SW480 (cell line): ENCODE measurements around the gene FOXQ1.
"Not testable (repeated sequence)": the region's sequence is repeated elsewhere in the genome, so short reads cannot be mapped to it uniquely, and the experiment has no call there.

ENCODE experiments used
- DNase-seq: peaks from one replicate; pipeline ENCODE4 v3.0.0-alpha.2; 2016; ENCODE audit warnings: low spot score

FOXQ1 gene

DNA sequence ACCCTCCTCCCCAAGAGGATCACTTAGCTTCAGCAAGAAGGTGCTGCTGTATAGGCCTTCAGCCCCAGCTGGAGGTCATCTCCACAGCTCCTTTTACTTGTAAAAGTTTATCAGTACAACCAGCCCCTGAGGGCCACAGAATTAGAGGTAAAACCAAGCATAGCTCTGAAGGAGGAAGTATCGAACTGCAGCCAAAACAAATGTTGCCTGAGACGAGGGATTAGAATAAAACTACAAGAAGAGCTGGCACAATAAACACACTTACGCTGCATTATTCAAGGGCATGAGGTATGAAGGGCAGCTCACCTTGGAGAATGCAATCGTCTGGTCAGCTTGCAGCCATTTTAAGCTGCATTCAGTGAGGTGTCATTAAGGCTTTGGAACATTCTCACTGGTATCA, 21.1 kb upstream of the FOXQ1 start:
- no peak for DNase-seq

DNA sequence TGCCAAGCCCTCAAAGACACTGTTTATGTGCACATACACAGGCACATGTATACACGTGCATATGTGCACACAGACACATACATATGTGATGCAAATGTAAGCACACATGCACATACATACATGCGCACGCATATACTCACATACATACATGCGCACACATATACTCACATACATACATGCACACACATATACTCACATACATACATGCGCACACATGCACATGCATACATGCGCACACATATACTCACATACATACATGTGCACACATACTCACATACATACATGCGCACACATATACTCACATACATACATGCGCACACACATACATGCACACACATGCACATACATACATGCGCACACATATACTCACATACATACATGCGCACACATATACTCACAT, 20.5 kb upstream of the FOXQ1 start:
- no peak for DNase-seq

DNA sequence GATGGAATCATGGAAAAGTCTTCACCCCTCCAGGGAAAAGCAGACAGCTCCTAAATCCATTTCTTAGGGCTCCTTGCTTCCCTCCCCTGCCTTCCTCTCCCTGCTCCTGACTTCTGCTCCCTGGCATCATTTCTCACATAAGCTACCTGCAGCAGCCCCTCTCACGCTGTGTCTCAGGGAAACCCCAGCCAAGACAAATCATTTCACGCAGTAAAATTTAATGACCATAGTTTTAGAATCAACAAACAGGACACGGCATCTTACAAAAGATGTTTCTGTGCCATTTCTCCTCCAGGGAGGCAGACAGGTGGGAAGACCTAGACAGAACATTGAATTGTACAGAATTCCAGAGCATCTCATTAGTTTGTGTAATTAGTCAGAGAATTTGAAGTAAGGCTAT, 16.5 kb upstream of the FOXQ1 start:
- no peak for DNase-seq

DNA sequence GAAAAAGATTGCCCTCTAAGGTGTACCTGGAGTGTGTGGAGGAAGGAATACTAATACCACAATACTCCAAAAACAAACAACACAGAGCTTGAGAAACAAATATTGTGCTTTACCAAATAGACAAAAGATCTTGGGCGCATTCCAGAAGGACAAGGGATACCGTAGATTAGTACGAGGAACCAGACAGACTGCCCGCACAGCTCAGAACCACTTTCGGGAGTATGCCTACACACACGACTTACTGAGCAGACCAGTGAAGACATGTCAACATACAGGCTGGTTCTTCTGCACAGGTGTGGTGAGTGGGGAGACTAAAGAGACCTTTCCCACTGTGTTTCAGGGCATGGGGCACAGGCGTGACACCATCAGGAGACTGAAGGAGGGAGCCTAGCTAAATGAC, 15.8 kb upstream of the FOXQ1 start:
- DNase-seq: no peak

DNA sequence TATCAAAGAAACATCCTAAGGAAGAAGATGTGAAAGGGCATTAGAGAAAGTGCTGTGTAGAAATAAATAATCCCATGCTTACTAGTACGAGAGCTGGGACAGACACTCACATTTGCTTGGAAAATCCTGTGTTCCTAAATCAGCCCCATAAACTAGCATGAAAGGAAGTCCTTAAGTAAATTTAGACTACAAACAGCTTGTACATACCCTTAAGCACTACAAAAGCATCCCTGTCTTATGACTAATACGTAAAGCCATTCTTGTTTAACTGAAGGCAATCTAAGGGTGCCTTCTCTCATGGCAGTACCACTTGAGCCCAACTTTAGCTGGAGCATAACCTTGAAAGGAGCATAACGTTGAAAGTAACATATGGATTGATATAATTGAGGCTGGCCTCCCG, 15.4 kb upstream of the FOXQ1 start:
- no peak for DNase-seq

DNA sequence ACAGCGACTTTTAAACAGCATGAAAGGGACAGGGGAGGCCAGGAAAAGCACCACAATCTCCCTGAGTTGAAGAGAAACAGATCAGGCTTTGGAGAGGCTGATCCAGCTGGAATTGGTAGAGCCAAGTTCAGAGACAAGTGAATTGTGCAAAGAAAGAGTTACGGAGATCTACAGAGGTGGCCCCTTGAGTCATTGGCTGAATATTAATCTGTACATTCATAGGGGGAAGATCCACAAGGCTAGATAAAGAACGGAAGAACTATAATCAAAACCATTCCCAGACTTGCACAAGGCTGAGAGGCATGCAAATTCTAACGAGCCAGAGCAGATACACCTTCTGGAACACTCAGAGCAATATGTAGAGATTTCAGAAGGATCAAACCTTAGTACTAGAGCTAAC, 14.2 kb upstream of the FOXQ1 start:
- no peak for DNase-seq

DNA sequence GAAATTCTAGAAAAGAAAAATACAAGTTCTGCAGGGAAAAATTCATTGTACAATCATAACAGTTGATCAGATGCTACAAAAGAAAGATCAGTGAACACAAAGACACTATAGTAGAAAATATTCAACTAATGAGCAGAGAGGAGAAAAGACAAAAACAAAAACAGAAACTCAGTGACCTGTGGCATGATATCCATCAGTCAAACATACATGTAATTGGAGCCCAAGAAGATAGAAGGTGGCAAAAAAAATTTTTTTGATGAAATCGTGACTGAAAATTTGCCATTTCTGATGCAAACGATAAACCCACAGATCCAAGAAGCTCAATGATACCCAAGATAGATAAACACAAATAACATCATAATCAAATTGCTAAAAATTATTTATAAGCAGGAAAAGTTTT, 13.1 kb upstream of the FOXQ1 start:
- no peak for DNase-seq

DNA sequence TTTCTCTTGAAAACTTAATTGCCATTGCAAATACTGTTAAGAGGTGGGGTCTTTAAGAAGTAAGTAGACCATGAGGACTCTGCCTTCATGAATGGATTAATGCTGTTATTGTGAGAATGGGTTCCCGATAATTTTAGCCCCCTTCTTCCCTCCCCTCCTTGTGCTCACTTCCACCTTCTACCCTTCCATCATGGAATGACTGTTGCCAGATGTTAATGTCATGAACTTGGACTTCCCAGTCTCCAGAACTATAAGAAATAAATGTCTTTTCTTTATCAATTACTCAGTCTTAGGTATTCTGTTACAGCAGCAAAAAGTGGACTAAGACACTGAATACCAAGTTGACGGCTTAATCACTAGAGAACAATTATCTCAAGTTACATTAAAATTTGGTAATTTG, 5.8 kb upstream of the FOXQ1 start:
- DNase-seq: no peak

DNA sequence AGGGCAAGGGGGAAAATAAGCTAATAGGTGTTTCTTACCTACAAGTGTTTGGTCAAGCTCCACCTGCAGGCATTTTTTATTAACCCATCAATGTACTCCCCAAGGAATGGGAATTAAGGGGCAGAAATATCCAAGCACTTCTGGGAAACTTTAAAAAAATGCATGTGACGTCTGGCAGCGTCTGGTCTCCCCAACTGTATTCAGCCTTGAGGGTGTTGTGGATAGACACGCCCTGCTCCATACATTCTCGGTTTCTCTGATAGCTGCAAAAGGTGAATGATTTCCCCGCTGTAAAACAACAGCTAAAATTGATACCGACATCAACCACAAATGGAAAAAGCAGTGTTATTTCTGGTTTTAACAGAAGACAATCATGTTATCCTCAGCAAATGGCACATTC, 2.5 kb upstream of the FOXQ1 start:
- peak; percentile 35 for DNase-seq

DNA sequence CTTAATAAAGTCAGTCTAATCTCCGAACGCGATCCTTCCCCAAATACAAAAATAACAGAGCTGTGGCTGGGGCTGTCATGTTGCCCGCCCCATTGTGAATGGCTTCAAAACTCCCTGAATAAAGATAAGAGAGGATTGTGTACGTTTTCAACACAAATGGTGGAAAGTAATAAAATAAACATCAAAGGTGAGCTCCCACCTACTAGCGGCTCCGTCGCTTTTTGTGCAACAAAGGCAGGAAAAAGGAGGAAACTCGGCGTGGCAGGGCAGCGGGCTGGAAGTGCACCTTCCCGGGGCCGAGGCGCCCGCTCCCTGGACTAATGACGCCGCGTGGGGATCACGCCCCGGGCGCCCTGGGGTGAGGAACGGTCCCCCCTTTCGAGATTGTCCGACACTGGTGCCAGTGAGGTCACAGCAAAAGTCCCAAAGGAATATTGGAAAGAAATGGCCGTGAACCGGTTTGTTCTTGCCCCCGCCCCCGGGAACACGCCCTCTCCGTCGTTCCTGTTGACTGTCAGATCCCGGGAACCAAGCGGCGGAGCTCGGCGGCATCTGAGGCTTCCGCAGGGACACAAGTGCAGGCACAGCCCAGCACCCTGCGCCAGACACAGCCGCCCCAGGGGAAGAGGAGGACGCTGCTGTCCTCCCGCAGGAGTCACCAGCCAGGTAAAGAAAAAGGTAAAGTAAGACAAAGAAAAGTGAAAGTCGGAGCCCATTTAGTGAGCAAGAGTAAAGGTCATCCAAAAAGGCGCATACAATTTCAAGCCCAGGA, 1.1 kb upstream of the FOXQ1 start:
- peak; percentile 78 for DNase-seq

DNA sequence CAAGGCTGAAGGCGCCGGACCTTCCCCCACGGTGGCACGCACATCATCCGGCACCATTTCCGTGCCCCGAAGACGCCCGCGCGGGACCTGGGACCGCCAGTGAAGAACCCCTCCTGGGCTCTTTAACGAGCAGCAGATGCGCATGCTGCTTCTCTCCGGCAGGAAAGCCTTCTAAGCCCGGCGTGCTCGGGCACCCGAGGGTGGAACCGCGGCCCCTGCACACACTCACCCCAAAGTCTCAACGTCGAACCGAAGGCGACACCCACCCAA, 240 bp downstream of the FOXQ1 start:
- DNase-seq: no peak

DNA sequence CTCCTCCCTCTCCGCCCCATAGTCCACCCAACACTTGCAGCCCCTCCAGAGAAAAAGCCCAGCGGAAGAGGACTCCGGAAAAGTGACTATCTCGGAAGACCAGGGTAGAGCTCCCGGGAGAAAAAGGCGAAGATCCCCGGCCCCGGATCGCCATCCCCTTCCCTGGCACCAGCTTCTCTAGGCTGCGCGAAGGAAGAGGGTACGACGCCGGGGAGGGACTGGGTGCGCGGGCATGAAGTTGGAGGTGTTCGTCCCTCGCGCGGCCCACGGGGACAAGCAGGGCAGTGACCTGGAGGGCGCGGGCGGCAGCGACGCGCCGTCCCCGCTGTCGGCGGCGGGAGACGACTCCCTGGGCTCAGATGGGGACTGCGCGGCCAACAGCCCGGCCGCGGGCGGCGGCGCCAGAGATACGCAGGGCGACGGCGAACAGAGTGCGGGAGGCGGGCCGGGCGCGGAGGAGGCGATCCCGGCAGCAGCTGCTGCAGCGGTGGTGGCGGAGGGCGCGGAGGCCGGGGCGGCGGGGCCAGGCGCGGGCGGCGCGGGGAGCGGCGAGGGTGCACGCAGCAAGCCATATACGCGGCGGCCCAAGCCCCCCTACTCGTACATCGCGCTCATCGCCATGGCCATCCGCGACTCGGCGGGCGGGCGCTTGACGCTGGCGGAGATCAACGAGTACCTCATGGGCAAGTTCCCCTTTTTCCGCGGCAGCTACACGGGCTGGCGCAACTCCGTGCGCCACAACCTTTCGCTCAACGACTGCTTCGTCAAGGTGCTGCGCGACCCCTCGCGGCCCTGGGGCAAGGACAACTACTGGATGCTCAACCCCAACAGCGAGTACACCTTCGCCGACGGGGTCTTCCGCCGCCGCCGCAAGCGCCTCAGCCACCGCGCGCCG, 822 bp downstream of the FOXQ1 start:
- DNase-seq: peak; percentile 49

DNA sequence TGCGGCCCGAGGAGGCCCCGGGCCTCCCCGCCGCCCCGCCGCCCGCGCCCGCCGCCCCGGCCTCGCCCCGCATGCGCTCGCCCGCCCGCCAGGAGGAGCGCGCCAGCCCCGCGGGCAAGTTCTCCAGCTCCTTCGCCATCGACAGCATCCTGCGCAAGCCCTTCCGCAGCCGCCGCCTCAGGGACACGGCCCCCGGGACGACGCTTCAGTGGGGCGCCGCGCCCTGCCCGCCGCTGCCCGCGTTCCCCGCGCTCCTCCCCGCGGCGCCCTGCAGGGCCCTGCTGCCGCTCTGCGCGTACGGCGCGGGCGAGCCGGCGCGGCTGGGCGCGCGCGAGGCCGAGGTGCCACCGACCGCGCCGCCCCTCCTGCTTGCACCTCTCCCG, 1.5 kb downstream of the FOXQ1 start:
- no peak for DNase-seq

DNA sequence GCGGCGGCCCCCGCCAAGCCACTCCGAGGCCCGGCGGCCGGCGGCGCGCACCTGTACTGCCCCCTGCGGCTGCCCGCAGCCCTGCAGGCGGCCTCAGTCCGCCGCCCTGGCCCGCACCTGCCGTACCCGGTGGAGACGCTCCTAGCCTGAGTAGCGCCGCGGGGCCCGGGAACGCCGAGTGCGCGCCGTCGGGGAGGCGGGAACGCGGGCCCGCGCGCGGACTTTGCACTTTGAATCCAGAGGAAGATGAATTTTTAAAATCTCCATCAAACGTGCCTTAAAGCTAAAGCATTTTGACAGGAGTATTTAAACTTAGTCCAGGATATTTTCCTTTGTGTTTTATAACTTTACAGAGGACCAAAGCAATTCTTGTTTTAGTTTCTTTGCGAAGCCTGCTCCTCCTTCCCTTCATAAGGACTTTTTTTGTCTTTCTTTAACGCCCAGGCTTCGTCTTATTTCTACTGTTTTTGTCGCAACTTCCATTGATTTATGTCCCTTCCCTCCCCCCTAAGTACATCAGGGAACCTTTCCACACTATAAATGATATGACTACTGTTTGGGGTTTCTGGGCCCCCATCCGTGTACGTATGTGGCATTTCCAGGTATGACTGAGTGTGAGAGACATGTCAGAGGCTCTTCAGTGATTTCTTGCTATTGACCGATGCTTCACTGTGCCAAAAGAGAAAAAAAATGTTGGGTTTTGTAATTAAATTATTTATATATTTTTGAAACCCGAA, 2.0 kb downstream of the FOXQ1 start:
- DNase-seq: peak; percentile 77

DNA sequence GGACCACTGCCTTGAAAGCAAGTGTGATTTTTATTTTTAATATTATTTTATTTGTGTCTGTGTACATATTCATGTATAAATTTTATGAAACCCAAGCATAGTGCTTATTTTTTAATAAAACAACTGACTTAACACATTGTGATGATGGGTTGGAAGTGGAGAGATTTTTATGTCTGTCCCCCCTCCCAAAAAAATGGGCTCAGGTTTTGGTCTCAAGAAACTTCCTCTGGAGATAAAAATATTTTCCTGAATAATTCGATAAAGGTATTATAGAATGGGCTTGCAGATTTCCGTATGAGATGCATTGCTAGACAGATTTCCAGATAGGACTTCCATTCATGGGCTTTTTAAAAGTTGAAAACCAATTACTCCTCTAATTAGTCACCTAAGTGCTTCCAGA, 2.7 kb downstream of the FOXQ1 start:
- DNase-seq: no peak

DNA sequence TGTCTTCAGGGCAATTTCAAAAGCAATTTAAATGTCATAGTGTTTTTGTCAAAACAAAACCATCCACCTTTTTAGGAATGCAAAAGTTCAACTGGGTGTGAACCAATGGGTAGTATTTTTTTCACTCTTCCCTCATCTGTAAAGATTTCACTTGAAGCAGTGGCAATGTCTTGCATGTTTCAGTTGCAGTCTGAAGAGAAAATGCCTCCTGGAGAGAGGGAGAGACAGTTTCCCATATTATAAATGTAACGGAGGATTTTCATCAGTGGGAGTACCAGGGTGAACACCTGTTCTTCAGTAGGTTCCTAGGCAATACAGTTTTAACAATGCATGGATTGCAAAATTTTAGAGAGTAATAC, 3.3 kb downstream of the FOXQ1 start:
- no peak for DNase-seq

DNA sequence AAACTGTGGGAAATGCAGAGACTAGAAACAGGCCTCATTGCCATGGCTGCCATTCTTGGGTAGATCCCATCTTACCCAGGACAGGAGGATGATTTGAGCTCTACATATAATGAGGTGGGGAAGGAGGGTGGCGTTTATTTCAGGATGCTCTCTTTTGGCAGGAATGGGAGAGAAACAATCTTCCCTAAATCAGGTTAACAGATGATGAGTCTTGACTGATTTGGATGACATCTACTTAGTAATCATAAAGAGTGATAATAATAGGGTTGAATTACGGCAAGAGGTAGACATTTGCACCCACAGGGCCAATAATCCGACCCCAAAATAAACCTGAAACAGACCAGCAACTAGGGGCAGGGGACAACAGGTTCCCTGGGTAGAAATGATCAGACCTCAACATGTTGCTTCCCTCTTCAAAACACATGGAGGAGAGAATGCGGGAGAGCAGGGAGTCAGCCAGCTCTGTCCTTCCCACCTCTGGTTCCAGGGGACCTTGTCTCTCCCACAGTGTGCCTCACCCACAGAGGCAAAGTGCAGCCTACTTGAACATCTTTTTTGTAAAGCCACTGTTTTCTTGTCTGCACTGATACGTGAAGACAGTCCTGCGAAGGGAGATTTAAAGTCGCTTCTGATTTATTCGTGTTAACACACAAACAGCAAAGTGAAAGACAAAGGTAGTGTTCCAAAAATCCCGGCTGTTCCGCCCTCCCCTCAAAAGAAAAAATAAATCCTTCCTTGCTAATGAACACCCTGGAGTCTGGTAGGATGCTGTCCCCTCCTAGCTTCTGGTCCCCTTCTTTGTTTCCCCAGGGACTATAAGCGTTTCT, 3.9 kb downstream of the FOXQ1 start:
- peak; percentile 53 for DNase-seq

DNA sequence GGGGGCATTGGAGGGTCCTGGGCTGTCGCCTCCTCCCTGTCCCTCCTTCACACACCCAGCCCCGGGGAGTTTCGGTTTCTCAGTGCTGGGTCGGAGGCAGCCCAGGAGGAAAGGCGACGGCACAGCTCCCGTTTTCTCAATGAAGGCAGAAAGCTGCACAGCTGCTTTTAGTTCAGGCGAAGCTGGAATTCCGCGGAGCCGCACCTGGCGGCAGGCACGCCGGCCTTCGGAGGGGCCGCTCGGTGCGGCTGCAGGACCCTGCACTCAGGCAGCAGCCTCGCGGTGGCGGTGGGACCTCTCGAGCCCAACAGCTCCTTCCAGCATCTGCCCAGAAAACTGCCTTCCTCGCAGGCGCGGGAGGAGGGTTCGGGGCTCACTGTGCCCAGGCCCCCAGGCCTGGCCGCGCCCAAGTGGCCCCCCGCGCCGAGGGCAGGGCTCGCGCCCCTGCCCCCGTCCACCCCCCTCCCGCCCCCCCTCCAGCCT, 4.6 kb downstream of the FOXQ1 start:
- peak; percentile 71 for DNase-seq

DNA sequence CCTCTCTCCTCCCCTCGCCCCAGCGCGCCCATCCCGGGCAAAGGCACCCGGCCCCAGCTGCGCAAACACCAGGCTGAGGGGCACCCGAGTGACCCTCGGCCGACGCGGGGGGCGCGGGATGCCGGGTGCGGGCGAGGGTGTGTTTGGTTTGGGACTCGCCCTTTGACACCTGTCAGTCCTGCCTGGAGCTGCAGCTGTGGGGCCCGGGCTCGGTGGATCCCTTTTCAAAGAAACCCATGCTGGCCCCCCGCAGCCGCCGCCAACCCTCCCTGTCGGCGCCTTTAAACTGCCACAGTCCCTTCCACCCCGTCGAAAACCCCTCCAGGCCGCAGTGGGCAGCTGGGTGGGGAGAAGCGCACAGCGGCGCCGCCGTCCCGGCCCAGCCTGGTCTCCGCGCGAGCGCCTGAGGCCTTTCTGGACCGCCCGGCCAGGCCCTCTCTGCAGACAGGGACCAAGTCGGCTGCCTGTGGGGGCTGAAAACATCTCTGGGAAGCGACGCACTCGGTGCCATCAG, 5.5 kb downstream of the FOXQ1 start:
- peak; percentile 60 for DNase-seq

DNA sequence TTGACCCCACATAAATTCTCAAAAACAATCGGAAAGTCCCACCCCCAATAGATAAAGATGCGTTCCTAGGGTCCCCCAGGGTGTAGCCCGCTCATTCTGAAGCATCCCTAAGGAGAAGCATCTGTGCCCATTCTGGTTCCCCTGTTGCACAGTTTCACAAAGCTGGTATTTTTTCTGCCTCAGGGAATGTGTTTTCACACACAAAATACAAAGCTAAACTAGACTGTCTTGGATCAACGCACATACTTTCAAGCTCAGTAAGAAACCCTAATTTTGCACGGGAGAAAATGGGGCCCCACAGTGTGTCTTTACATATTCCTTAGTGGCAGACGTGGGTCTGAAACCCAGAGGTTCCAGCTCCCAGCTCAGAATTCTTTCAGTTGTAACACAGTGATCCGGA, 6.1 kb downstream of the FOXQ1 start:
- no peak for DNase-seq

DNA sequence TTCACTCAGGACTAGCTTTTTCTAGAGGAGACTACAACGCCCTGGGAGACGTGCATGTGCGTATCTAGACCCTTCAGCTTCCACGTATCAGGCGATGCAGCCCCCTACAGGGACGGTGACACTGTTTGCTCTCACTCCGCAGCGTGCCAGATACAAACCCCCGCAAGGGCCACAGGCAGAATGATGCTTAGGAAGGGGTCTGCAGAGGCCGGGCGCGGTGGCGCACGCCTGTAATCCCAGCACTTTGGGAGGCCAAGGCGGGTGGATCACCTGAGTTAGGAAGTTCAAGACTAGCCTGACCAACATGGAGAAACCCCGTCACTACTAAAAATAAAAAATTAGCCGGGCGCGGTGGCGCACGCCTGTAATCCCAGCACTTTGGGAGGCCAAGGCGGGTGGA, 6.7 kb downstream of the FOXQ1 start:
- not testable (repeated sequence) for DNase-seq

DNA sequence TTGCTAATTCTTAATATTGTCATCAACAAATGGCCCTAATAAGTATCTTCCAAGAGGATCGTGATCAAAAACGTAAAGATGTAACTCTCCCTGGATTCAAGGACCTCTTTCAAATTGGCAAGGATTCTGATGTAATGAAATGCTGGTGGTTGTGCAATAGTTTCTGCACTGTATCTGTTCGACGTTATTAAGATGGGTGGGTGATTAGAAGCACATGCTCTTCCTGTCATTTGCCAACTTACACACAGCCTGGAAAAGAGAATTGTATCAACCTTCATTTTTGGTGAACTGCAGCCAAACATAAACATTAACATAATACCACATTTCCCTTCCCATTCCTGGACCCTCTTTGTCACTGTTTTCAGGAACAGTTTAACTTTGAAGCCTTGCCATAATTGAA, 9.8 kb downstream of the FOXQ1 start:
- DNase-seq: no peak
